Measurements from ENCODE around the gene TRAFD1. TPM values are rescaled to one million over a fixed set of nuclear protein-coding genes. Genes with fewer than 3 reads are reported as not detected.

TRAFD1 gene
- total RNA-seq, 1 experiment from 2014 or later: 52.1 TPM

Small RNA genes lying within 50 kb of the gene (small RNA-seq; reads per million reads assigned to genes)
- gene RF00019: not detected

Other genes starting within 250 kb of the TRAFD1 start
- 19.6 and 56.6 TPM in 2 replicates for gene TMEM116, start 112.4 kb upstream of the TRAFD1 start, total RNA-seq (2014; rRNA removed; shearing (Covaris generic); ENCODE audit: low replicate concordance)
- gene ERP29, start 112.1 kb upstream of the TRAFD1 start, total RNA-seq (2014; rRNA removed; shearing (Covaris generic); ENCODE audit: low replicate concordance): 63.2 and 134 TPM in 2 replicates
- gene NAA25, start 16.8 kb upstream of the TRAFD1 start, total RNA-seq (2014; rRNA removed; shearing (Covaris generic); ENCODE audit: low replicate concordance): 30.7 and 39.2 TPM in 2 replicates

Measured in Karpas-422 (cell line).